CD4-positive, alpha-beta T cell treated with Interleukin-1 beta for 1 hour (primary cell): ENCODE results near the gene PARP4.
"Not testable (repeated sequence)": the region's sequence is repeated elsewhere in the genome, so short reads cannot be mapped to it uniquely, and the experiment has no call there.

Experiments
- DNase-seq, 2 donors: peaks; one replicate each; pipeline ENCODE4 v3.0.0-alpha.2; 2020 to 2022

Gene PARP4

GRCh38 chr13:24505256-24505655, 7.3 kb downstream of the PARP4 start:
- no peak for DNase-seq

GRCh38 chr13:24503379-24503696, 9.2 kb downstream of the PARP4 start:
- DNase-seq = no peak

GRCh38 chr13:24502533-24503378, 9.8 kb downstream of the PARP4 start:
- no peak for DNase-seq

GRCh38 chr13:24500977-24501376, 11.6 kb downstream of the PARP4 start:
- no peak for DNase-seq

GRCh38 chr13:24497742-24498141, 14.8 kb downstream of the PARP4 start:
- DNase-seq = no peak

- not testable (repeated sequence) for DNase-seq
These were observed 16.3 kb downstream of the PARP4 start for GRCh38 chr13:24496295-24496694.

- DNase-seq = no peak
These were observed 17.3 kb downstream of the PARP4 start for GRCh38 chr13:24495151-24495729.

- no peak for DNase-seq
These were observed 19.2 kb downstream of the PARP4 start for GRCh38 chr13:24493356-24493755.

GRCh38 chr13:24491845-24492244, 20.7 kb downstream of the PARP4 start:
- no peak for DNase-seq

- no peak for DNase-seq
These were observed 22.9 kb downstream of the PARP4 start for GRCh38 chr13:24489721-24490120.

- DNase-seq = not testable (repeated sequence)
These were observed 24.5 kb downstream of the PARP4 start for GRCh38 chr13:24488092-24488491.

GRCh38 chr13:24486017-24486657, 26.4 kb downstream of the PARP4 start:
- DNase-seq = not testable (repeated sequence)

- DNase-seq = no peak
These were observed 38.9 kb downstream of the PARP4 start for GRCh38 chr13:24473686-24474085.

- not testable (repeated sequence) for DNase-seq
These were observed 40.4 kb downstream of the PARP4 start for GRCh38 chr13:24472129-24472528.

GRCh38 chr13:24463078-24463477, 49.5 kb downstream of the PARP4 start:
- DNase-seq = no peak

GRCh38 chr13:24460256-24460655, 52.3 kb downstream of the PARP4 start:
- DNase-seq = no peak

GRCh38 chr13:24459726-24460125, 52.9 kb downstream of the PARP4 start:
- no peak for DNase-seq

- DNase-seq = no peak
These were observed 53.3 kb downstream of the PARP4 start for GRCh38 chr13:24459234-24459633.

GRCh38 chr13:24458736-24459135, 53.8 kb downstream of the PARP4 start:
- no peak for DNase-seq

- no peak for DNase-seq
These were observed 56.2 kb downstream of the PARP4 start for GRCh38 chr13:24456396-24456795.

GRCh38 chr13:24454056-24454455, 58.5 kb downstream of the PARP4 start:
- DNase-seq = no peak

- no peak for DNase-seq
These were observed 60.5 kb downstream of the PARP4 start for GRCh38 chr13:24452044-24452443.

GRCh38 chr13:24450530-24450929, 62.0 kb downstream of the PARP4 start:
- no peak for DNase-seq

- DNase-seq = not testable (repeated sequence)
These were observed 67.7 kb downstream of the PARP4 start for GRCh38 chr13:24444851-24445250.
